ENCODE data around the gene NEURL4.

GRCh38 chr17:7281953-7282751, 47.0 kb downstream of the NEURL4 start:
- TF ChIP-seq ZFP30 (CRISPR knock-in tag; IDR thresholded peaks at IDR 0.05) (no peak), PATZ1 (CRISPR knock-in tag; IDR thresholded peaks at IDR 0.05; ENCODE audit: borderline replicate concordance) (no peak), RARB (CRISPR knock-in tag; IDR thresholded peaks at IDR 0.05) (no peak), PPARA (CRISPR knock-in tag; IDR thresholded peaks at IDR 0.05; ENCODE audit: borderline replicate concordance) (no peak), ZFP3 (CRISPR knock-in tag; IDR thresholded peaks at IDR 0.05) (no peak), ARNTL (CRISPR knock-in tag; IDR thresholded peaks at IDR 0.05; ENCODE audit: borderline replicate concordance, low read depth) (no peak), CREB5 (CRISPR knock-in tag; IDR thresholded peaks at IDR 0.05; ENCODE audit: low read depth) (no peak), POU6F1 (CRISPR knock-in tag; IDR thresholded peaks at IDR 0.05; ENCODE audit: borderline replicate concordance, low read depth) (no peak), CSDC2 (CRISPR knock-in tag; IDR thresholded peaks at IDR 0.05) (no peak), CSRNP3 (CRISPR knock-in tag; IDR thresholded peaks at IDR 0.05) (no peak), ZNF70 (CRISPR knock-in tag; IDR thresholded peaks at IDR 0.05) (no peak), ZC3H10 (CRISPR knock-in tag; IDR thresholded peaks at IDR 0.05) (no peak), ISL1 (CRISPR knock-in tag; IDR thresholded peaks at IDR 0.05) (no peak), SNAI2 (CRISPR knock-in tag; IDR thresholded peaks at IDR 0.05) (no peak)
